Kidney (tissue), 14 donors: ENCODE data around the gene PPP2R2D. TPM values are rescaled to one million over a fixed set of nuclear protein-coding genes. Genes with fewer than 3 reads are reported as not detected.
A peak's percentile ranks its signal among the peaks of the same experiment; 100 is the strongest.

Experiments used
- DNase-seq, 5 donors: peaks; one replicate each; pipeline ENCODE4 v3.0.0-alpha.2; 2013 to 2020
- FAIRE-seq: peaks from 2 replicates; lab custom pipeline; 2012; peaks lifted over from hg19 to GRCh38; lab: Jason Lieb, UNC
- H3K27ac ChIP-seq, 2 donors: one replicate each; pipeline ENCODE4 v1.7.0; 2013; ENCODE audit warnings: low read depth in 2 of 2, low read length in 2 of 2, inconsistent platforms in 1 of 2
- H3K27me3 ChIP-seq: one replicate; pipeline ENCODE4 v1.7.1; 2013; ENCODE audit warnings: low read length, inconsistent platforms; ENCODE audit not compliant: control insufficient read depth, insufficient read depth
- H3K36me3 ChIP-seq, 3 donors: one replicate each; pipeline versions ENCODE4 v1.7.0 to v1.7.1; 2013; ENCODE audit warnings: low read length in 3 of 3, control low read depth in 1 of 3, inconsistent platforms in 1 of 3; ENCODE audit not compliant: insufficient read depth in 3 of 3, control insufficient read depth in 2 of 3
- H3K4me1 ChIP-seq, 3 donors: one replicate each; pipeline versions ENCODE4 v1.7.0 to v1.7.1; 2013; ENCODE audit warnings: low read length in 3 of 3, inconsistent platforms in 1 of 3, low read depth in 1 of 3; ENCODE audit not compliant: control insufficient read depth in 2 of 3, insufficient read depth in 2 of 3
- H3K4me3 ChIP-seq, 3 donors: one replicate each; pipeline versions ENCODE4 v1.7.0 to v1.8.1; 2013; ENCODE audit warnings: low read length in 3 of 3, control low read depth in 1 of 3, inconsistent platforms in 1 of 3
- H3K9ac ChIP-seq, 3 donors: one replicate each; pipeline versions ENCODE4 v1.7.0 to v1.7.1; 2013; ENCODE audit warnings: low read length in 3 of 3, control low read depth in 1 of 3, inconsistent platforms in 1 of 3
- H3K9me3 ChIP-seq, 3 donors: one replicate each; pipeline versions ENCODE4 v1.7.0 to v1.7.1; 2013; ENCODE audit warnings: low read length in 3 of 3, control low read depth in 1 of 3, inconsistent platforms in 1 of 3; ENCODE audit not compliant: control insufficient read depth in 2 of 3, insufficient read depth in 1 of 3
- intact Hi-C: fragments of 100-400 bp; cut with DNase I; formaldehyde crosslinking; loops from one replicate; pipeline ENCODE4 v1.11.1; 2022
- polyA plus RNA-seq: library from polyadenylated mRNA; stranded (reverse); fragments of 350-450 nt; fragmentation: Illumina TruSeq; extraction: RNeasy Lipid Tissue Mini Kit (QIAGEN cat#74804); gene quantifications from one replicate; pipeline ENCODE4 v1.2.3, GENCODE V29; 2014; ENCODE audit warnings: low read depth, low replicate concordance; ENCODE audit not compliant: insufficient read depth
- total RNA-seq: library from RNA; stranded (reverse); fragmentation: NEBNext Ultra II Directional; extraction: Animal tissue kit (Norgen Biotek cat#: 25700); gene quantifications from one replicate; pipeline ENCODE4 v1.2.1, GENCODE V29; 2021
- TF ChIP-seq, protein P1 (sequence below): IDR thresholded peaks from 3 replicates; pipeline ENCODE4 v1.5.1; 2012; ENCODE audit warnings: mild to moderate bottlenecking, moderate library complexity, borderline replicate concordance; ENCODE audit not compliant: insufficient read depth; ENCODE audit errors: extremely low read depth
- donor health status: control.
- donor health status: control.
- donor health status: control.
- donor health status: control.
- donor health status: control.
- donor health status: DM: yes; HTN: yes; CAD: no.
- donor health status: Normal renal cell carcinoma (clear cell type).

The PPP2R2D gene
- total and polyA plus RNA-seq, 2 donors from 2014 or later = 28.3 to 34.8 TPM

DNA sequence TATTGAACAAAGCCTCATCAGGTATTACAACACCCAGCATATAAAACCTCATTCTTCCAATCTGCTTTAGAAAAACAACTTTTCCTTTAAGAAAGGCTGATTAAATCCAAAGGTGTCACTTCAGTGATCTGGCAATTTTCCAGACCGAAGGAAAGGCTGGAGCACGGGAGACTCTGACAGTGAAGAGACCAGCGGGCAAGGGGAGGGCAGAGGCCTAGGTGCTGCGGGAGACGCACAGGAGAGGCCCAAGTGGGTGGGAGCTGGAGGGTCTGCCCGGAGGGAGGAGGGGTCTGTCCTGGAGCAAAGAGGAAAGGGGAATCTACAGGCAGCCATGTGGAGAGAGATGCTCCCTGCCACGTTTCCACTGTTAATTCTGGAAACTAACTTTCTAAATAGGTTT is 24.3 kb upstream of the PPP2R2D start:
- H3K4me3 ChIP-seq = no peak overlapping the region
- H3K36me3 ChIP-seq = no peaks in the 10 kb centered on the region
- TF ChIP-seq, protein P1, sequence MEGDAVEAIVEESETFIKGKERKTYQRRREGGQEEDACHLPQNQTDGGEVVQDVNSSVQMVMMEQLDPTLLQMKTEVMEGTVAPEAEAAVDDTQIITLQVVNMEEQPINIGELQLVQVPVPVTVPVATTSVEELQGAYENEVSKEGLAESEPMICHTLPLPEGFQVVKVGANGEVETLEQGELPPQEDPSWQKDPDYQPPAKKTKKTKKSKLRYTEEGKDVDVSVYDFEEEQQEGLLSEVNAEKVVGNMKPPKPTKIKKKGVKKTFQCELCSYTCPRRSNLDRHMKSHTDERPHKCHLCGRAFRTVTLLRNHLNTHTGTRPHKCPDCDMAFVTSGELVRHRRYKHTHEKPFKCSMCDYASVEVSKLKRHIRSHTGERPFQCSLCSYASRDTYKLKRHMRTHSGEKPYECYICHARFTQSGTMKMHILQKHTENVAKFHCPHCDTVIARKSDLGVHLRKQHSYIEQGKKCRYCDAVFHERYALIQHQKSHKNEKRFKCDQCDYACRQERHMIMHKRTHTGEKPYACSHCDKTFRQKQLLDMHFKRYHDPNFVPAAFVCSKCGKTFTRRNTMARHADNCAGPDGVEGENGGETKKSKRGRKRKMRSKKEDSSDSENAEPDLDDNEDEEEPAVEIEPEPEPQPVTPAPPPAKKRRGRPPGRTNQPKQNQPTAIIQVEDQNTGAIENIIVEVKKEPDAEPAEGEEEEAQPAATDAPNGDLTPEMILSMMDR = no peak
- H3K9me3 ChIP-seq = no peaks in the 10 kb centered on the region
- FAIRE-seq (no peak), DNase-seq (peak in 4 of 5 donors; percentile 33 to 71 (median 45))
- no peaks in the 10 kb centered on the region for H3K4me1 ChIP-seq
- no peak overlapping the region for H3K27ac ChIP-seq
- H3K9ac ChIP-seq = no peak overlapping the region
- no peaks in the 10 kb centered on the region for H3K27me3 ChIP-seq
- intact Hi-C loops = no loop called here

- Histone ChIP-seq H3K9ac (no peak overlapping the region), H3K4me3 (no peak overlapping the region), H3K27me3 (no peaks in the 10 kb centered on the region), H3K9me3 (peaks cover 0 to 3% (median 0%) of the 10 kb centered on the region in 3 donors), H3K36me3 (no peaks in the 10 kb centered on the region), H3K27ac (no peak overlapping the region), H3K4me1 (no peaks in the 10 kb centered on the region)
- peak in 1 of 5 donors; percentile 45 for DNase-seq
- intact Hi-C loops = no loop called here
- TF ChIP-seq, protein P1 = no peak
- no peak for FAIRE-seq
Measured at GRCh38 chr10:131880016-131880590, 20.7 kb upstream of the PPP2R2D start.

DNA sequence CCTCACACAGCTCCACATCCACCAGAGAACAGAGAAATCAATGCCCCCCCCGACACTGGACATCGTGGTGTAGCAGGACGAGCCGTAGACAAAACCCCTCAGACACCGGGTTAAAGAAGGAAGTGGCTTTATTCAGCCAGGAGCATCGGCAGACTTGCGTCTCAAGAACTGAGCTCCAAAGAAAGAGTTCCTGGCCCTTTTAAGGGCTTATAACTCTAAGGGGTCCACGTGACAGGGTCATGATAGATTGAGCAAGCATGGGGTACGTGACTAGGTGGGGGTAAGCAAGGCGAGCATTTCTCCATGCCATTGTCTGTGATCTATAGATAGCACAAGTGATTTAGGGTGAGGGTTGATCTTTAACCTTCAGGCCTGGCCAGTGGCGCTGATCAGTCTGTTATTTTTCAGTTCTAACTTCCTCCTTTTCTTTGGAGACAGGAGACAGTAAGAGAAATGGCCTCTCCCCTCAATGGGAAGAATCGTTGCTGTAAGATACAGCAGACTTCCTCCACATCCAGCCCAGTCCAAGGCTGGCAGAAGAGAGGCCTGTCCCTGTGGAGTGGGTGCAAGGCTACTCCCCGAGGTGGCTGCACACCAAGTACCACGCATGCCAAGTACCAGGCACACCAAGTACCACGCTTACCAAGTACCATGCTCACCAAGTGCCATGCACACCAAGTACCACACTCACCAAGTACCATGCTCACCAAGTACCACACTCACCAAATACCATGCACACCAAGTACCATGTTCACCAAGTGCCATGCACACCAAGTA is 19.5 kb upstream of the PPP2R2D start:
- Histone ChIP-seq H3K27me3 (no peaks in the 10 kb centered on the region), H3K36me3 (no peaks in the 10 kb centered on the region), H3K9me3 (peaks cover 0 to 3% (median 0%) of the 10 kb centered on the region in 3 donors), H3K9ac (no peak overlapping the region), H3K4me1 (no peaks in the 10 kb centered on the region), H3K4me3 (no peak overlapping the region), H3K27ac (no peak overlapping the region)
- no peak for FAIRE-seq
- TF ChIP-seq, protein P1 = no peak
- intact Hi-C loops = no loop called here
- peak in 1 of 5 donors; percentile 26 for DNase-seq
